AG04450 (cell line): ENCODE measurements around the gene TOM1. TPM values are rescaled to one million over a fixed set of nuclear protein-coding genes. Genes with fewer than 3 reads are reported as not detected.

Source experiments
- CTCF ChIA-PET: fragments of 300-600, 350-600 bp; formaldehyde crosslinking; extraction: SDS; loops from one replicate; lab custom pipeline; 2022; ENCODE audit warnings: antibody characterized with exemption, inconsistent platforms; lab: Charles Lee
- POLR2A ChIA-PET: fragments of 350-600 bp; formaldehyde crosslinking; extraction: SDS; loops from one replicate; lab custom pipeline; 2021; ENCODE audit warnings: antibody characterized with exemption, inconsistent platforms; lab: Yijun Ruan, JAX
- DNase-seq: peaks from one replicate; pipeline ENCODE4 v3.0.0-alpha.2; 2011; ENCODE audit warnings: low read depth, low spot score
- H3K27ac ChIP-seq: one replicate; pipeline ENCODE4 v1.5.1; 2012; ENCODE audit warnings: low read depth, low read length, control low read depth
- H3K27me3 ChIP-seq: one replicate; pipeline ENCODE4 v1.6.0; 2012; ENCODE audit warnings: low read length; ENCODE audit not compliant: control insufficient read depth, insufficient read depth
- H3K4me3 ChIP-seq: 2 replicates; pipeline ENCODE4 v1.5.1; 2011; ENCODE audit warnings: mild to moderate bottlenecking, low read depth, low read length, control low read depth
- H3K9me3 ChIP-seq: 2 replicates; pipeline ENCODE4 v1.5.1; 2012; ENCODE audit warnings: low read length; ENCODE audit not compliant: control insufficient read depth, insufficient read depth
- polyA plus RNA-seq: library from polyadenylated mRNA; depleted of rRNA; stranded (reverse); fragments of >200 nt; gene quantifications from 2 replicates; pipeline ENCODE4 v1.2.3, GENCODE V29; 2011
- TF ChIP-seq, protein P1 (sequence below): IDR thresholded peaks from 2 replicates; pipeline ENCODE4 v1.5.1; 2011; ENCODE audit warnings: low read depth, low read length, control low read depth, inconsistent platforms

Gene TOM1
- polyA plus RNA-seq, 1 experiment: 40.0 TPM

- ChIA-PET POLR2A (interaction anchor here (0.6 kb wide), 1 partner anchor 39 kb away, joined by 10 read pairs; no protein-coding TSS in a partner anchor), CTCF (no interaction called here)
- TF ChIP-seq, protein P1, sequence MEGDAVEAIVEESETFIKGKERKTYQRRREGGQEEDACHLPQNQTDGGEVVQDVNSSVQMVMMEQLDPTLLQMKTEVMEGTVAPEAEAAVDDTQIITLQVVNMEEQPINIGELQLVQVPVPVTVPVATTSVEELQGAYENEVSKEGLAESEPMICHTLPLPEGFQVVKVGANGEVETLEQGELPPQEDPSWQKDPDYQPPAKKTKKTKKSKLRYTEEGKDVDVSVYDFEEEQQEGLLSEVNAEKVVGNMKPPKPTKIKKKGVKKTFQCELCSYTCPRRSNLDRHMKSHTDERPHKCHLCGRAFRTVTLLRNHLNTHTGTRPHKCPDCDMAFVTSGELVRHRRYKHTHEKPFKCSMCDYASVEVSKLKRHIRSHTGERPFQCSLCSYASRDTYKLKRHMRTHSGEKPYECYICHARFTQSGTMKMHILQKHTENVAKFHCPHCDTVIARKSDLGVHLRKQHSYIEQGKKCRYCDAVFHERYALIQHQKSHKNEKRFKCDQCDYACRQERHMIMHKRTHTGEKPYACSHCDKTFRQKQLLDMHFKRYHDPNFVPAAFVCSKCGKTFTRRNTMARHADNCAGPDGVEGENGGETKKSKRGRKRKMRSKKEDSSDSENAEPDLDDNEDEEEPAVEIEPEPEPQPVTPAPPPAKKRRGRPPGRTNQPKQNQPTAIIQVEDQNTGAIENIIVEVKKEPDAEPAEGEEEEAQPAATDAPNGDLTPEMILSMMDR: no peak
- DNase-seq: no peak
- H3K27ac ChIP-seq: no peak overlapping the region
- no peak overlapping the region for H3K4me3 ChIP-seq
- no peaks in the 10 kb centered on the region for H3K27me3 ChIP-seq
- H3K9me3 ChIP-seq: no peaks in the 10 kb centered on the region; the same call in 1 of the 2 replicates
Measured at GRCh38 chr22:35317680-35318290, 18.1 kb downstream of the TOM1 start.

- TF ChIP-seq, protein P1: no peak
- DNase-seq: no peak
- H3K27ac ChIP-seq: no peak overlapping the region
- no peaks in the 10 kb centered on the region; the same call in 1 of the 2 replicates for H3K9me3 ChIP-seq
- H3K4me3 ChIP-seq: no peak overlapping the region
- POLR2A ChIA-PET: interaction anchor here (0.6 kb wide), 1 partner anchor 39 kb away, joined by 10 read pairs; no protein-coding TSS in a partner anchor
- CTCF ChIA-PET: no interaction called here
- H3K27me3 ChIP-seq: no peaks in the 10 kb centered on the region
Measured at GRCh38 chr22:35318346-35319215, 18.9 kb downstream of the TOM1 start.

DNA sequence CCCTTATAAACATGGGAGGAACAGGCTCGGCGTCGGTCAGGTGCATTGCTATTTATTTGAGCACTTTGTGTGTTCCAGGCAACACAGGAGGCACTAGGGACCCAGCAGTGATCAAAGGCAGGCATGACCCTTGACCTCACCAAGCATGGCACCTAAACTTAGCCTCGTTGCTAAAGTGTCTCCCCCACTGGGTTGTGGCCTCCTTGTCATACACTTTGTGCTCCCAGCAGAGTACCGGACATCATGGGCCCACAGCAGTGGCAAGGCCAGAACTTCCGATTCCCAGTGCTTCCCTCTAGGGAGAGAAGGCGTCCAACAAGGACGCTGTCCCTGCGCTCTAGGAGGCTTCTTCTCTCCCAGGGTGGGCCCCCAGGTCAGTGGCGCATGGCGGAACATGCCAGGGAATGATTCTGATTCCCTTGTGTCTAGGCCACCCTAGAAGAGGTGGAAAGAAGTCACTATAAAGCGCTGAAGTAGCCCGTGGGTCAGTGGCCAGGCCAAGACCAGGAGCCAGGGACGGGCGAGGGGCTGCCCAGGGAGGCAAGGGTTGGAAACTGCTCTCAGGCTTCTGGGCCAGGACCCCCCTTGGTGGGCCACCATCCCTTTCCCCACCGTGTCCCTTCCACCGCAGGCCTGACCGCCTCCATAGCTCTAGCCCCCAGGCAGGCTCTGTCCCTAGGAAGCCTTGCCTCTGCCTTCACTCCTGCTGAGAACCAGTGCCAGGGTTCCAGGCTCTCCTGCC, 19.7 kb downstream of the TOM1 start:
- Histone ChIP-seq H3K9me3 (no peaks in the 10 kb centered on the region; the same call in 1 of the 2 replicates), H3K27me3 (no peaks in the 10 kb centered on the region), H3K27ac (no peak overlapping the region), H3K4me3 (no peak overlapping the region)
- TF ChIP-seq, protein P1: no peak
- ChIA-PET CTCF (no interaction called here), POLR2A (no interaction called here)
- DNase-seq: no peak

- H3K27me3 ChIP-seq: no peaks in the 10 kb centered on the region
- no peaks in the 10 kb centered on the region; the same call in 1 of the 2 replicates for H3K9me3 ChIP-seq
- H3K4me3 ChIP-seq: no peak overlapping the region
- no peak overlapping the region for H3K27ac ChIP-seq
- ChIA-PET POLR2A (no interaction called here), CTCF (no interaction called here)
- DNase-seq: no peak
- TF ChIP-seq, protein P1: no peak
Measured at GRCh38 chr22:35322126-35322525, 22.4 kb downstream of the TOM1 start.
